Loucy (cell line): ENCODE results near the gene AQP6.

ENCODE experiments used
- CTCF ChIP-seq: fragments of 200-600 bp; sonication (generic); conservative IDR thresholded peaks from 2 replicates; pipeline ENCODE4 v1.5.1; 2014; ENCODE audit warnings: mild to moderate bottlenecking, antibody characterized with exemption, low read length
- EZH2phosphoT487 ChIP-seq: fragments of 200-600 bp; IDR thresholded peaks from 2 replicates; pipeline ENCODE4 v1.6.1; 2018; ENCODE audit warnings: antibody characterized with exemption, mild to moderate bottlenecking, moderate library complexity, borderline replicate concordance

DNA sequence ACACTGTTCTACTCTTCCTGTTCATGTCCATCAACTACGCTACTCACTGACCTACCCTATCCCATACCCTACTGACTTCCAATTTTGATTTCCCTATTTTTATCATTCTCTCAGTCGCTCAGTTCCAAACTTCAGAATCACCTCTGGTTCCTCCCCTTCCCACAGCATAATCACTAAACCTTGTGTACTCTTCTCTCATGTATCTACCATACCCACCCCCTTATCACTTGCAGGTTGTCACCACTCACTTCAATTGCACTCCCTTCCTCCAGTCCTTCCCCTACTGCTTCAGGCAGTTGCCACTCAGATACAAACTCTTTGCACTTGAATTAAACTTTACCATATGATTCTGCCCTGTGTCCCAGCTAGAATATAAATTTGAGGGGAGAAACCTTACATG, 46.2 kb downstream of the AQP6 start:
- TF ChIP-seq CTCF: no peak
- no peak for TF ChIP-seq EZH2phosphoT487
